Measurements from ENCODE around the gene PHF2.

- TF ChIP-seq SP1 (IDR thresholded peaks at IDR 0.05) (no peak), NFRKB (IDR thresholded peaks at IDR 0.05) (no peak), TARDBP (IDR thresholded peaks at IDR 0.05) (no peak), BHLHE40 (IDR thresholded peaks at IDR 0.05; ENCODE audit: borderline replicate concordance) (no peak), ELF4 (IDR thresholded peaks at IDR 0.05) (no peak), ARNT (IDR thresholded peaks at IDR 0.05) (no peak), FOXK2 (IDR thresholded peaks at IDR 0.05) (no peak), L3MBTL2 (conservative IDR thresholded peaks at IDR 0.05) (no peak), ZNF384 (IDR thresholded peaks at IDR 0.05) (no peak), SUZ12 (IDR thresholded peaks at IDR 0.05) (no peak), FOXM1 (IDR thresholded peaks at IDR 0.05; ENCODE audit: borderline replicate concordance) (no peak), FOXA1 (IDR thresholded peaks at IDR 0.05) (no peak), LEF1 (IDR thresholded peaks at IDR 0.05; ENCODE audit: borderline replicate concordance) (no peak), PKNOX1 (IDR thresholded peaks at IDR 0.05) (no peak)
Measured at GRCh38 chr9:93613174-93613573, 36.8 kb downstream of the PHF2 start.

All from HEK293T (cell line).